HG03135 (cell line): ENCODE data around the gene DCDC2.
A peak's percentile ranks its signal among the peaks of the same experiment; 100 is the strongest.
"Not testable (repeated sequence)": the region's sequence is repeated elsewhere in the genome, so short reads cannot be mapped to it uniquely, and the experiment has no call there.

Experiments
- ATAC-seq: cut with Tn5 transposase; IDR thresholded peaks from one replicate; pipeline ENCODE4 v1.9.1; 2021; ENCODE audit warnings: mild to moderate bottlenecking, moderate library complexity; ENCODE audit not compliant: unreplicated experiment

The DCDC2 gene

GRCh38 chr6:24357336-24358218 is at the start of gene DCDC2:
DCDC2 (minus strand) TSS chr6:24358059; CDS start chr6:24357750, 309 bp downstream.
- ATAC-seq, result no peak

- no peak for ATAC-seq
Observed at GRCh38 chr6:24405262-24405661, 47.4 kb upstream of the DCDC2 start.

GRCh38 chr6:24403501-24403824 is 45.6 kb upstream of the DCDC2 start:
- ATAC-seq, result no peak

DNA sequence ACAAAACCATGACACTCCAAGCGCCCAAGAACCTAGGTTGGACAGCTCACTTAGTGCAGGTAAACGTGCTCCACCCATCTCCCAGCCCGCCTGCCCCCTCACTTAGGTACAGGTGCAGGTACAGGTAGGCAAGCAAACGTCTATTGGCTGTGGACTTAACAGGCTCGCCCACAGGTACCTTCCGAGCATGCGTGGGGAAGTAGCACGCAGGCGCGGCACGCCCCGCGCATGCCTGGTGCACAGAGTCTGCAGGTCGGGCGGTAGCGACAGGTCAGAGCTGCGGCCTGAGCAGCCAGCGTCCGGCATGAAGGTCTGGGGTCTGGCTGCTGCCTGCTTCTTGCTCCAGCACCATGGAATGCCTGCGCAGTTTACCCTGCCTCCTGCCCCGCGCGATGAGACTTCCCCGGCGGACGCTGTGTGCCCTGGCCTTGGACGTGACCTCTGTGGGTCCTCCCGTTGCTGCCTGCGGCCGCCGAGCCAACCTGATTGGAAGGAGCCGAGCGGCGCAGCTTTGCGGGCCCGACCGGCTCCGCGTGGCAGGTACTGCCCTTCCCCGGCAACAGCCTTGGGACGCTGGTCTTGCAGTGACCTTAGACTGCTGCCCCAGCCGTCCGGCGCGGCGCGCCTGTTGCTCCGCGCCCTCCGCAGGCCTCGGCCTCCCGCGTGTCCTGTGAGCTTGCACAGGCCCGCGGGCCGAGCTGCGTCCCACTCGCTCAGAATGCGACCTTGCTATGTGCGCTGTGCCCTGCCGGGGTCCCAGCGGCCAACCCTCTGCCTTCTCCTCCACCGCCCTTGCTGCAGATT is 45.0 kb upstream of the DCDC2 start, which contains the start of gene MRS2:
Gene MRS2 (plus strand): TSS at position 240 of the 804 bp plus-strand sequence. CDS start 111 bp downstream, at position 351.
- peak; percentile 89 for ATAC-seq

DNA sequence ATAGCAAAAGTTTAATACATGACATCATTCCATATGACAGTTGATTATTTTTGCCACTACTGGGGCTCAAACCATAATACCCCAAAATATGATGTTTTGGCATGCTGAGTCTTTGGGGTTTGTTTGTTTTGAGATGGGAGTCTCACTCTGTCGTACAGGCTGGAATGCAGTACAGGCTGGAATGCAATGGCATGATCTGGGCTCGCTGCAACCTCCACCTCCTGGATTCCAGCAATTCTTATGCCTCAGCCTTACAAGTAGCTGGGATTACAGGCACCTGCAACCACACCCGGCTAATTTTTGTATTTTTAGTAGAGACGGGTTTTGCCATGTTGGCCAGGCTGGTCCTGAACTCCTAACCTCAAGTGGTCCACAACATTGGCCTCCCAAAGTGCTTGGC is 43.6 kb upstream of the DCDC2 start:
- ATAC-seq, result no peak

GRCh38 chr6:24400045-24401039 is 42.5 kb upstream of the DCDC2 start:
- not testable (repeated sequence) for ATAC-seq

DNA sequence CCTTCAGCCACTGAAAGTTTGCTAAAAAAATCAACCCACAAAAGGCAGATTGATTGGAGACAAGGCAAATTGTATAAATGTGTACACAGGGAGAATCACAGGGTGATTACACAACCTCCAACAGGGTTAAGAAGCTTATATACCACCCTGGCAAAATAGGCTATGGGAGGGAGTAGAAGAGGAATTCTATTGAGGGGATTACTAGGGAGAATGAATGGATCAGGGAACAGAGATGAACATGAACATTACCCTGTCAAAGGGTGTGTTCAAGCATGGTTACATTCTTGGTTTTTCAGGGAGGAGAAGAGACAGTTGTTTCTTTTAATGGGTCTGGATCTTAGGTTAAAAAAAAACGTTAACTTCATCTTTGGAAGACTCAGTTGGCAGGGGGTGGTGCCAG is 39.8 kb upstream of the DCDC2 start:
- ATAC-seq, result no peak

DNA sequence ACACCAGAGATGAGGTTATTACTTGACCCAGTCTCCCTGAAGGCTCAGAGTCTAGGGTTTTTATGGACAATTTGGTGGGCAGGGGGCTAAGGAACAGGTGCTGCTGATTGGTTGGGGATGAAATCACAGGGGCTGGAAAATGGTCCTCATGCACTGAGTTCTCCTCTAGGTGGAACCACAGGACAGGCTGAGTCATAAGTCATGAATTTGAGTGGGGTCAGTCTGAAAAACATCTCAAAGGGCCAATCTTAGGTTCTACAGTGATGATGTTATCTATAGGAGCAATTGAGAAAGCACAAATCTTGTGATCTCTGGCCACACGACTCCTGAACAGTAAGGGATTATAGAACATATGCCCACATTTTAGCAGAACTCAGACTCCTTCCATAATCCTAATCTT is 39.0 kb upstream of the DCDC2 start:
- ATAC-seq, result no peak

GRCh38 chr6:24394780-24395437 is 37.0 kb upstream of the DCDC2 start:
- no peak for ATAC-seq

DNA sequence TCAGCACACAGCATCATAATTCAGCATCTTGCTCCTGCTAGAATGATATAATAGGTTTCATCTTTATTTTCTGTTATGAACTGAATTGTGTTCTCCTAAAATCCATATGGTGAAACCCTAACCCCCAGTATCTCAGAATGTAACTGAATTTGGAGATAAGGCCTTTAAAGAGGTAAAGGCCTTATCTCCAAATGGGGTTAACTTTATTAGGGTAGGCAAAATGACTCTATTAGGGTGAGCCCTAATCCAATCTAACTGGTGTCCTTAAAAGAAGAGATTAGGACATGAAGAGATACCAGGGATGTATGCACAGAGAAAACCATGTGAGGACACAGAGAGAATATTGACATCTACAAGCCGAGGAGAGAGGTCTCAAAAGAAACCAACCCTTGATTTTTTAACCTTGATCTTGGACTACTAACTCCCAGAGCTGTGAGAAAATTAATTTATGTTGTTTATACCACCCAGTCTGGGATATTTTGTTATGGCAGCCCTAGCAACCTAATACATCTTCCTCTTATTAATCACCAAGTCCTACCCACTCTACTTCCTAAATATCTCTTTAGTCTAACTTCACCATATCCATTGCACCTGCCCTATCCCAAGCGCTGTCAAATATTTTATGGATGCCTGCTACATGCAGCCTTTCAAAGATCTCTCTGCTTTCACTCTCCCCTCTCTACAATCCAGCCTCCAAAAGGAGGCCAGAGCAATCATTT is 36.4 kb upstream of the DCDC2 start:
- no peak for ATAC-seq

- ATAC-seq, result peak; percentile 91
Observed at GRCh38 chr6:24391756-24392405, 34.0 kb upstream of the DCDC2 start.

GRCh38 chr6:24391208-24391607 is 33.3 kb upstream of the DCDC2 start:
- no peak for ATAC-seq

DNA sequence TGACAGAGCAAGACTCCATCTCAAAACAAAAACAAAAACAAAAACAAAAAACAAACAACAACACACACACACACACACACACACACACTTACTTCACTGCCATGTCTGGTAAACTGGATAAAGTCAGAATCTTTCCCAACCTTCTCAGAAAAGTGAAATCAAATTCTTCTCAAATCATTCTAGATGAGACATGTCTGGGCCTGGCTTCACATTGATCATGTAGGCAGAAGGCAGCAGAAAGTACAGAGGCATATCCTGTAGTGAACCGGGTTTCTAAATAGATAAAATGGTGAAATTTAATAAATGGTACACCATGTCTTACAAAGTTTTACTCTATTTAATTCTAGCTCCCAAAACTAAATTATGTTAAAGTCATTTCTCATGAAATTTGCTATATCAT is 30.0 kb upstream of the DCDC2 start:
- ATAC-seq, result no peak

DNA sequence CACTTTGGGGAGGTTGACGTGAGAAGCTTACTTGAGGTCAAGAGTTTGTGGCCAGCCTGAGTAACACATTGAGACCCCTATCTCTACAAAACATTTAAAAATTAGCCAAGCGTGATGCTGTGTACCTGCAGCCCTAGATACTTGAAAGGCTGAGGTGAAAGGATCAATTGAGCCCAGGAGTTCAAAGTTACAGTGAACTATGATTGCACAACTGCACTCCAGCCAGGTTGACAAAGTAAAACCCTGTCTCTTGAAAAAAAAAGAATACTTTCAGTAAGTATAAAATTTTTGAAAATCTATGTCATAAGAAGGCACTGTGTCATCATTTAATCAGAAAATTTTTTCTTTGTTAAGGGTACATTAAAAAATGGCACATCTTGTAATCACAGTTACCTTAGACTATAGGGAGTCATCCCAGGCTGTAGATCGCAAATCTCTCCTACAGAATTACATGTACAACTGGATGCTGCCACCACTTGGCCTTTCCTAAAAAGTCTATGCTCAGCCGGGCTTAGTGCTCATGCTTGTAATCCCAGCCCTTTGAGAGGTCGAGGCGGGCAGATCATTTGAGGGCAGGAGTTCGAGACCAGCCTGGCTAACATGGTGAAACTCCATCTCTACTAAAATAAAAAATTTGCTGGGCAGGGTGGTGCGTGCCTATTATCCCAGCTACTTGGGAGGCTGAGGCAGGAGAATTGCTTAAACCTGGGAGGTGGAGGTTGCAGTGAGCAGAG is 27.8 kb upstream of the DCDC2 start:
- ATAC-seq, result peak; percentile 48

DNA sequence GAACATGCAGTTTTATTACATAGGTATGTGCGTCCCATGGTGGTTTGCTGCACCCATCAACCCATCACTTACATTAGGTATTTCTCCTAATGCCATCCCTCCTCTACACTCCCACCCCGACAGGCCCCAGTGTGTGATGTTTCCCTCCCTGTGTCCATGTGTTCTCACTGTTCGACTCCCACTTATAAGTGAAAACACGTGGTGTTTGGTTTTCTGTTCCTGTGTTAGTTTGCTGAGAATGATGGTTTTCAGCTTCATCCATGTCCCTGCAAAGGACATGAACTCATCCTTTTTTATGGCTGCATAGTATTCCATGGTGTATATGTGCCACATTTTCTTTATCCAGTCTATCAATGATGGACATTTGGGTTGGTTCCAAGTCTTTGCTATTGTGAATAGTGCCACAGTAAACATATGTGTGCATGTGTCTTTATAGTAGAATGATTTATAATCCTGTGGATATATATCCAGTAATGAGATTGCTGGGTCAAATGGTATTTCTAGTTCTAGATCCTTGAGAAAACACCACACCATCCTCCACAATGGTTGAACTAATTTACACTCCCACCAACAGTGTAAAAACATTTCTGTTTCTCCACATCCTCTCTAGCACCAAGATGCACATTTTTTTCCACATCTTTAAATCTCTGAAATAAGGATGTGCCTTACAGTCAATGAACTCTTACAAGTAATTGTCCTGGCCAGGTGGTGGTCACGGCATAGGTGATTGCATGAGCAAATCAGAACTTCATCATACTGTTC is 26.7 kb upstream of the DCDC2 start:
- not testable (repeated sequence) for ATAC-seq

DNA sequence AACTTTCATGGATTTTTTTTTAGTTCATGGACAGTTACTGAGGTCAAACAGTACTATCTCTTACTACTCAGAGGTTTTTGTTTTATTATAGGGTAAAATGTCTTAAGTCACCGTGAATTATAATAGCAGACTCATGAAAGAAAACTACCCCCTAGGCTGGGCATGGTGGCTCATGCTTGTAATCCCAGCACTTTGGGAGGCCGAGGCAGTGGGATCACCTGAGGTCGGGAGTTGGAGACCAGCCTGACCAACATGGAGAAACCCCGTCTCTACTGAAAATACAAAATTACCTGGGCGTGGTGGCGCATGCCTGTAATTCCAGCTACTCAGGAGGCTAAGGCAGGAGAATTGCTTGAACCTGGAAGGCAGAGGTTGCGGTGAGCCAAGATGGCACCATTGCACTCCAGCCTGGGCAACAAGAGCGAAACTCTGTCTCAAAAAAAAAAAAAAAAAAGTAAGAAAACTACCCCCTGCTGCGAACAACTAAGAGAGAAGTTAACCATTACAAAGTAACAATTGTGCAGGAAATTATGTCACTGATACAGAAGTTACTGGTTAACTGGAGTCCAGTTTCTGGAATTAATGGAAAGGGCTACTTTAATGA is 25.1 kb upstream of the DCDC2 start:
- not testable (repeated sequence) for ATAC-seq

DNA sequence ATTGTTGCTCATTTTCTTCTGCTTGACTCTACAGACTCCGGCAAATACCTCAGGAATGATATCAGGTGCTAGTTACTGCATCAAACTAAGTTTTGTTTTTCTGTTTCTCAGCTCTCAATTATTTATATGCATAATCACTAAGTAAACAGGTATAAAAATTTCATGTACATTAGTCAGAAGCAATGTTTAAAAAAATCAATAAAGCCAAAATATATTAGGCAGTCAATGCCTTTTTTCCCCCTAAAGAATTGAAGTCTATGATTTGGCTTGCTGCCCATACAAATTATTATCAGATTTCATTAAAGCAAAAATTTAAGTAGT is 24.3 kb upstream of the DCDC2 start:
- ATAC-seq, result no peak
